DOHH2 (cell line): ENCODE data around the gene EPG5.

Experiments used
- H3F3A ChIP-seq: fragments of 200-600 bp; sonication (generic), shearing (Covaris generic); 2 replicates; pipeline ENCODE4 v1.6.0; 2016; ENCODE audit warnings: antibody characterized with exemption, mild to moderate bottlenecking; ENCODE audit not compliant: control insufficient read depth, insufficient read depth
- H3K27ac ChIP-seq: fragments of 200-600 bp; sonication (generic); 2 replicates; pipeline ENCODE4 v1.5.1; 2014; ENCODE audit warnings: low read depth, mild to moderate bottlenecking, low read length, moderate library complexity
- H3K27me3 ChIP-seq: fragments of 200-600 bp; sonication (generic); 2 replicates; pipeline ENCODE4 v1.6.1; 2014; ENCODE audit warnings: mild to moderate bottlenecking, low read length, mixed read lengths; ENCODE audit not compliant: control insufficient read depth
- H3K36me3 ChIP-seq: fragments of 200-600 bp; sonication (generic); 2 replicates; pipeline ENCODE4 v1.6.1; 2014; ENCODE audit warnings: mild to moderate bottlenecking, low read length, moderate library complexity, mixed read lengths; ENCODE audit not compliant: control insufficient read depth
- H3K4me1 ChIP-seq: fragments of 200-600 bp; sonication (generic); 2 replicates; pipeline ENCODE4 v1.6.1; 2014; ENCODE audit warnings: mild to moderate bottlenecking, low read length, mixed read lengths; ENCODE audit not compliant: control insufficient read depth
- H3K4me2 ChIP-seq: fragments of 200-600 bp; sonication (generic); 2 replicates; pipeline ENCODE4 v1.6.0; 2014; ENCODE audit warnings: mild to moderate bottlenecking, low read length, moderate library complexity
- H3K4me3 ChIP-seq: fragments of 200-600 bp; sonication (generic); 2 replicates; pipeline ENCODE4 v1.5.1; 2014; ENCODE audit warnings: mild to moderate bottlenecking, low read length, mixed read lengths
- H3K79me2 ChIP-seq: fragments of 200-600 bp; sonication (generic); 2 replicates; pipeline ENCODE4 v1.6.1; 2014; ENCODE audit warnings: mild to moderate bottlenecking, low read length, mixed read lengths; ENCODE audit not compliant: control insufficient read depth
- H3K9me2 ChIP-seq: fragments of 200-600 bp; sonication (generic); replicated peaks from 2 replicates; pipeline ENCODE4 v1.6.1; 2014; ENCODE audit warnings: mild to moderate bottlenecking, low read length, mixed read lengths; ENCODE audit not compliant: control insufficient read depth
- H3K9me3 ChIP-seq: fragments of 200-600 bp; sonication (generic); 2 replicates; pipeline ENCODE4 v1.6.1; 2014; ENCODE audit warnings: antibody characterized with exemption, low read length, mixed read lengths; ENCODE audit not compliant: control insufficient read depth, insufficient read depth
- H4K20me1 ChIP-seq: fragments of 200-600 bp; sonication (generic); 2 replicates; pipeline ENCODE4 v1.6.0; 2014; ENCODE audit warnings: low read depth, mild to moderate bottlenecking, antibody characterized with exemption, low read length, moderate library complexity; ENCODE audit not compliant: control insufficient read depth, insufficient read depth
- EZH2phosphoT487 ChIP-seq: fragments of 200-600 bp; sonication (generic); IDR thresholded peaks from 2 replicates; pipeline ENCODE4 v1.6.1; 2017; ENCODE audit warnings: borderline replicate concordance, mild to moderate bottlenecking, antibody characterized with exemption, low read length, moderate library complexity, mixed read lengths
- TF ChIP-seq, protein P1 (sequence below): fragments of 200-600 bp; sonication (generic); IDR thresholded peaks from one replicate; pipeline ENCODE4 v1.5.1; 2014; ENCODE audit warnings: antibody characterized with exemption, mild to moderate bottlenecking, low read depth, low read length; ENCODE audit not compliant: poor library complexity, severe bottlenecking

EPG5 gene

DNA sequence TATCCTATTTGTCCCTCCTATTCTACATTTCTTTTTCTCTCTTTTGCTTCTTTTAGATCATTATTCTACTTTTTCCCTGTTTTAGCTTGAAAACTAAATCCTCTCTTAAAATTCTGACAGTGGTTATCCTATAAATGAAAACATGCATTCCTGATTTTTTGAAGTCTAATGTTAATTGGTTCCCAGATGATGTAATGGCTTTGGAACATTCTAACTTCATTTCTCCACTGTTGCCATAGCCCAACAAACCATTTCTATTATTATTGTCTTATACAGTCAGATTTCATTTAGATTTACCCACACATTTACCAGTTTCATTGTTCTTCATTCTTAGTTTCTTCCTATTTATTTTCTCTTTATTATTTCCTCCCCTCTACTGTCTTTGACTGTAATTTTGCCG is 105.2 kb downstream of the EPG5 start:
- no peaks in the 10 kb centered on the region for H3K27me3 ChIP-seq
- H3K9me2 ChIP-seq = no peaks in the 10 kb centered on the region
- no peaks in the 10 kb centered on the region for H3K4me1 ChIP-seq
- H3K27ac ChIP-seq = no peak overlapping the region
- H3F3A ChIP-seq = no peaks in the 10 kb centered on the region
- no peak overlapping the region for H3K4me2 ChIP-seq
- no peaks in the 10 kb centered on the region for H3K9me3 ChIP-seq
- no peaks in the 10 kb centered on the region for H3K79me2 ChIP-seq
- H4K20me1 ChIP-seq = no peaks in the 10 kb centered on the region
- H3K4me3 ChIP-seq = no peak overlapping the region
- TF ChIP-seq, protein P1, sequence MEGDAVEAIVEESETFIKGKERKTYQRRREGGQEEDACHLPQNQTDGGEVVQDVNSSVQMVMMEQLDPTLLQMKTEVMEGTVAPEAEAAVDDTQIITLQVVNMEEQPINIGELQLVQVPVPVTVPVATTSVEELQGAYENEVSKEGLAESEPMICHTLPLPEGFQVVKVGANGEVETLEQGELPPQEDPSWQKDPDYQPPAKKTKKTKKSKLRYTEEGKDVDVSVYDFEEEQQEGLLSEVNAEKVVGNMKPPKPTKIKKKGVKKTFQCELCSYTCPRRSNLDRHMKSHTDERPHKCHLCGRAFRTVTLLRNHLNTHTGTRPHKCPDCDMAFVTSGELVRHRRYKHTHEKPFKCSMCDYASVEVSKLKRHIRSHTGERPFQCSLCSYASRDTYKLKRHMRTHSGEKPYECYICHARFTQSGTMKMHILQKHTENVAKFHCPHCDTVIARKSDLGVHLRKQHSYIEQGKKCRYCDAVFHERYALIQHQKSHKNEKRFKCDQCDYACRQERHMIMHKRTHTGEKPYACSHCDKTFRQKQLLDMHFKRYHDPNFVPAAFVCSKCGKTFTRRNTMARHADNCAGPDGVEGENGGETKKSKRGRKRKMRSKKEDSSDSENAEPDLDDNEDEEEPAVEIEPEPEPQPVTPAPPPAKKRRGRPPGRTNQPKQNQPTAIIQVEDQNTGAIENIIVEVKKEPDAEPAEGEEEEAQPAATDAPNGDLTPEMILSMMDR = no peak
- TF ChIP-seq EZH2phosphoT487 = no peak
- H3K36me3 ChIP-seq = peaks cover 47% of the 10 kb centered on the region

- H3K79me2 ChIP-seq = no peaks in the 10 kb centered on the region
- no peak overlapping the region for H3K4me3 ChIP-seq
- H3K4me2 ChIP-seq = no peak overlapping the region
- no peaks in the 10 kb centered on the region for H3F3A ChIP-seq
- H3K9me2 ChIP-seq = no peaks in the 10 kb centered on the region
- no peaks in the 10 kb centered on the region for H3K4me1 ChIP-seq
- H3K27ac ChIP-seq = no peak overlapping the region
- H4K20me1 ChIP-seq = no peaks in the 10 kb centered on the region
- TF ChIP-seq, protein P1 = no peak
- no peak for TF ChIP-seq EZH2phosphoT487
- no peaks in the 10 kb centered on the region for H3K9me3 ChIP-seq
- no peaks in the 10 kb centered on the region for H3K27me3 ChIP-seq
- H3K36me3 ChIP-seq = peaks cover 47% of the 10 kb centered on the region
Observed at GRCh38 chr18:45860971-45861370, 106.2 kb downstream of the EPG5 start.

GRCh38 chr18:45860492-45860891 is 106.6 kb downstream of the EPG5 start:
- Histone ChIP-seq H3K36me3 (peaks cover 49% of the 10 kb centered on the region), H4K20me1 (no peaks in the 10 kb centered on the region), H3K9me3 (no peaks in the 10 kb centered on the region), H3K4me2 (no peak overlapping the region), H3K4me1 (no peaks in the 10 kb centered on the region), H3K27me3 (no peaks in the 10 kb centered on the region), H3K9me2 (no peaks in the 10 kb centered on the region), H3K27ac (no peak overlapping the region), H3K4me3 (no peak overlapping the region), H3K79me2 (no peaks in the 10 kb centered on the region), H3F3A (no peaks in the 10 kb centered on the region)
- TF ChIP-seq, protein P1 = no peak
- TF ChIP-seq EZH2phosphoT487 = no peak

- no peaks in the 10 kb centered on the region for H3K9me2 ChIP-seq
- no peaks in the 10 kb centered on the region for H3K79me2 ChIP-seq
- no peak overlapping the region for H3K27ac ChIP-seq
- H3K4me1 ChIP-seq = no peaks in the 10 kb centered on the region
- H3K27me3 ChIP-seq = no peaks in the 10 kb centered on the region
- no peaks in the 10 kb centered on the region for H3K9me3 ChIP-seq
- no peak overlapping the region for H3K4me3 ChIP-seq
- no peaks in the 10 kb centered on the region for H3F3A ChIP-seq
- TF ChIP-seq, protein P1 = no peak
- TF ChIP-seq EZH2phosphoT487 = no peak
- H3K4me2 ChIP-seq = no peak overlapping the region
- peaks cover 43% of the 10 kb centered on the region for H3K36me3 ChIP-seq
- no peaks in the 10 kb centered on the region for H4K20me1 ChIP-seq
Observed at GRCh38 chr18:45859334-45859733, 107.8 kb downstream of the EPG5 start.
